ENCODE measurements around the gene CD96.

DNA sequence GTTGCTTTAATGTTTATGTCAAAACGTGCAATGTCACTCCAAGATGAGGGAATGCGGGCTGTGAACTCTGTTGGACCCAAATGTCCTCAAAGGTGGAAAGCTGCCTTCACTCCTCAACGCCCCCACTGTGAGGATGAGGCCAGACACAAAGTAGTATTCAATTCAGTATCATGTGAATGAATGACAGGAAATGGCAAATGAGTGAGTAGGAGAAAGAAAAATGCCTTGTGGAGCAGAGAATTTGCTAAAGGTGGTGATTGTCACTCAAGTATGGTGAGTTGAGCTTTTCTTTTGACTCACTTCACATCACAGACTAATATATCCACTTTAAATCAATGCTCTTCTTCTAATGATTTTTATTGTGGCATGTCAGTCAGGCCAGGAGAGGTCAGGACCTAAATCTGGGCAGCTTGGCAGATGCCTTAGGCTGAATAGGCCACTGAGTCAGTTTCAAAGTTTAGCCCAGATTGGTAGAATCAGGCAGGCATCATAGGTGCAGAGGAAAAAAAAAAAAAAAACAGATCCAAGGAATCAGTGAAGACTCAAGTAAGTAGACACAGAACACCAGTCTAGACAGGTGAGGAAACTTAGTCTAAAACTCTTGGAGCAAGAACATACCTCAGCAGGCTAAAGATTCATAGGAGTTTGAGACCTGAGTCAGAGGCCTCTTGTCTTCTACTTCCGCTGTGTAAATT, 124.2 kb downstream of the CD96 start:
- TF ChIP-seq SPI1 (IDR thresholded peaks at IDR 0.05; ENCODE audit: borderline replicate concordance, low read depth) (no peak), POLR2AphosphoS5 (IDR thresholded peaks at IDR 0.05; ENCODE audit: low read depth) (no peak)
- TF ChIP-seq, protein P1, sequence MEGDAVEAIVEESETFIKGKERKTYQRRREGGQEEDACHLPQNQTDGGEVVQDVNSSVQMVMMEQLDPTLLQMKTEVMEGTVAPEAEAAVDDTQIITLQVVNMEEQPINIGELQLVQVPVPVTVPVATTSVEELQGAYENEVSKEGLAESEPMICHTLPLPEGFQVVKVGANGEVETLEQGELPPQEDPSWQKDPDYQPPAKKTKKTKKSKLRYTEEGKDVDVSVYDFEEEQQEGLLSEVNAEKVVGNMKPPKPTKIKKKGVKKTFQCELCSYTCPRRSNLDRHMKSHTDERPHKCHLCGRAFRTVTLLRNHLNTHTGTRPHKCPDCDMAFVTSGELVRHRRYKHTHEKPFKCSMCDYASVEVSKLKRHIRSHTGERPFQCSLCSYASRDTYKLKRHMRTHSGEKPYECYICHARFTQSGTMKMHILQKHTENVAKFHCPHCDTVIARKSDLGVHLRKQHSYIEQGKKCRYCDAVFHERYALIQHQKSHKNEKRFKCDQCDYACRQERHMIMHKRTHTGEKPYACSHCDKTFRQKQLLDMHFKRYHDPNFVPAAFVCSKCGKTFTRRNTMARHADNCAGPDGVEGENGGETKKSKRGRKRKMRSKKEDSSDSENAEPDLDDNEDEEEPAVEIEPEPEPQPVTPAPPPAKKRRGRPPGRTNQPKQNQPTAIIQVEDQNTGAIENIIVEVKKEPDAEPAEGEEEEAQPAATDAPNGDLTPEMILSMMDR (IDR thresholded peaks at IDR 0.05; ENCODE audit: insufficient read depth, low read length) = no peak
- TF ChIP-seq, protein P2, sequence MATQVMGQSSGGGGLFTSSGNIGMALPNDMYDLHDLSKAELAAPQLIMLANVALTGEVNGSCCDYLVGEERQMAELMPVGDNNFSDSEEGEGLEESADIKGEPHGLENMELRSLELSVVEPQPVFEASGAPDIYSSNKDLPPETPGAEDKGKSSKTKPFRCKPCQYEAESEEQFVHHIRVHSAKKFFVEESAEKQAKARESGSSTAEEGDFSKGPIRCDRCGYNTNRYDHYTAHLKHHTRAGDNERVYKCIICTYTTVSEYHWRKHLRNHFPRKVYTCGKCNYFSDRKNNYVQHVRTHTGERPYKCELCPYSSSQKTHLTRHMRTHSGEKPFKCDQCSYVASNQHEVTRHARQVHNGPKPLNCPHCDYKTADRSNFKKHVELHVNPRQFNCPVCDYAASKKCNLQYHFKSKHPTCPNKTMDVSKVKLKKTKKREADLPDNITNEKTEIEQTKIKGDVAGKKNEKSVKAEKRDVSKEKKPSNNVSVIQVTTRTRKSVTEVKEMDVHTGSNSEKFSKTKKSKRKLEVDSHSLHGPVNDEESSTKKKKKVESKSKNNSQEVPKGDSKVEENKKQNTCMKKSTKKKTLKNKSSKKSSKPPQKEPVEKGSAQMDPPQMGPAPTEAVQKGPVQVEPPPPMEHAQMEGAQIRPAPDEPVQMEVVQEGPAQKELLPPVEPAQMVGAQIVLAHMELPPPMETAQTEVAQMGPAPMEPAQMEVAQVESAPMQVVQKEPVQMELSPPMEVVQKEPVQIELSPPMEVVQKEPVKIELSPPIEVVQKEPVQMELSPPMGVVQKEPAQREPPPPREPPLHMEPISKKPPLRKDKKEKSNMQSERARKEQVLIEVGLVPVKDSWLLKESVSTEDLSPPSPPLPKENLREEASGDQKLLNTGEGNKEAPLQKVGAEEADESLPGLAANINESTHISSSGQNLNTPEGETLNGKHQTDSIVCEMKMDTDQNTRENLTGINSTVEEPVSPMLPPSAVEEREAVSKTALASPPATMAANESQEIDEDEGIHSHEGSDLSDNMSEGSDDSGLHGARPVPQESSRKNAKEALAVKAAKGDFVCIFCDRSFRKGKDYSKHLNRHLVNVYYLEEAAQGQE (IDR thresholded peaks at IDR 0.05; ENCODE audit: insufficient replicate concordance, low read depth) = no peak

Data from HL-60 (cell line).